ENCODE data around the gene RAPGEF5.

RAPGEF5 gene

GRCh38 chr7:22189230-22189629 lies 167.7 kb downstream of the RAPGEF5 start:
- no peak for DNase-seq (ENCODE audit: low spot score)

- DNase-seq (ENCODE audit: low spot score), result no peak
Measured at GRCh38 chr7:22187691-22188348, 169.1 kb downstream of the RAPGEF5 start.

GRCh38 chr7:22185559-22185958 lies 171.4 kb downstream of the RAPGEF5 start:
- DNase-seq (ENCODE audit: low spot score), result no peak

- DNase-seq (ENCODE audit: low spot score), result no peak
Measured at GRCh38 chr7:22184549-22185199, 172.3 kb downstream of the RAPGEF5 start.

- DNase-seq (ENCODE audit: low spot score), result no peak
Measured at GRCh38 chr7:22183522-22184280, 173.3 kb downstream of the RAPGEF5 start.

GRCh38 chr7:22182149-22182548 lies 174.8 kb downstream of the RAPGEF5 start:
- no peak for DNase-seq (ENCODE audit: low spot score)

- DNase-seq (ENCODE audit: low spot score), result no peak
Measured at GRCh38 chr7:22181663-22182062, 175.3 kb downstream of the RAPGEF5 start.

GRCh38 chr7:22179442-22179879 lies 177.5 kb downstream of the RAPGEF5 start:
- DNase-seq (ENCODE audit: low spot score), result no peak

- no peak for DNase-seq (ENCODE audit: low spot score)
Measured at GRCh38 chr7:22178735-22179134, 178.2 kb downstream of the RAPGEF5 start.

- DNase-seq (ENCODE audit: low spot score), result no peak
Measured at GRCh38 chr7:22176791-22177412, 180.1 kb downstream of the RAPGEF5 start.

- DNase-seq (ENCODE audit: low spot score), result no peak
Measured at GRCh38 chr7:22174574-22174953, 182.4 kb downstream of the RAPGEF5 start.

- DNase-seq (ENCODE audit: low spot score), result no peak
Measured at GRCh38 chr7:22173685-22174573, 183.0 kb downstream of the RAPGEF5 start.

- no peak for DNase-seq (ENCODE audit: low spot score)
Measured at GRCh38 chr7:22168129-22168634, 188.8 kb downstream of the RAPGEF5 start.

GRCh38 chr7:22167482-22167881 lies 189.5 kb downstream of the RAPGEF5 start:
- no peak for DNase-seq (ENCODE audit: low spot score)

GRCh38 chr7:22166928-22167327 lies 190.0 kb downstream of the RAPGEF5 start:
- no peak for DNase-seq (ENCODE audit: low spot score)

- DNase-seq (ENCODE audit: low spot score), result no peak
Measured at GRCh38 chr7:22159341-22159740, 197.6 kb downstream of the RAPGEF5 start.

- DNase-seq (ENCODE audit: low spot score), result no peak
Measured at GRCh38 chr7:22157552-22157951, 199.4 kb downstream of the RAPGEF5 start.

- peak; percentile 80 for DNase-seq (ENCODE audit: low spot score)
Measured at GRCh38 chr7:22156205-22156604, 200.7 kb downstream of the RAPGEF5 start.

- DNase-seq (ENCODE audit: low spot score), result peak; percentile 9
Measured at GRCh38 chr7:22154143-22154529, 202.8 kb downstream of the RAPGEF5 start.

- DNase-seq (ENCODE audit: low spot score), result no peak
Measured at GRCh38 chr7:22153432-22154142, 203.4 kb downstream of the RAPGEF5 start.

GRCh38 chr7:22152690-22153089 lies 204.3 kb downstream of the RAPGEF5 start:
- no peak for DNase-seq (ENCODE audit: low spot score)
